H9 (cell line): ENCODE measurements around the gene EIF2S3. TPM values are rescaled to one million over a fixed set of nuclear protein-coding genes. Genes with fewer than 3 reads are reported as not detected.

ENCODE experiments used
- DNase-seq: peaks from one replicate; pipeline ENCODE4 v3.0.0-alpha.2; 2017
- H2AFZ ChIP-seq: one replicate; pipeline ENCODE4 v1.6.1; 2013; ENCODE audit warnings: mild to moderate bottlenecking, low read length, control low read depth, moderate library complexity
- H2AK5ac ChIP-seq: 2 replicates; pipeline ENCODE4 v1.6.1; 2013; ENCODE audit warnings: low read length, control low read depth, mixed read lengths; ENCODE audit not compliant: insufficient read length
- H2BK120ac ChIP-seq: one replicate; pipeline ENCODE4 v1.6.1; 2013; ENCODE audit warnings: low read depth, mild to moderate bottlenecking, low read length, control low read depth, inconsistent platforms; ENCODE audit not compliant: poor library complexity, severe bottlenecking
- H2BK12ac ChIP-seq: 2 replicates; pipeline ENCODE4 v1.6.1; 2013; ENCODE audit warnings: low read length, control low read depth, mixed read lengths, low read depth; ENCODE audit not compliant: insufficient read length
- H2BK15ac ChIP-seq: 2 replicates; pipeline ENCODE4 v1.6.1; 2013; ENCODE audit warnings: low read depth, low read length, control low read depth
- H2BK20ac ChIP-seq: one replicate; pipeline ENCODE4 v1.6.1; 2013; ENCODE audit warnings: low read depth, mild to moderate bottlenecking, low read length, control low read depth, inconsistent platforms; ENCODE audit not compliant: poor library complexity, severe bottlenecking
- H2BK5ac ChIP-seq: 2 replicates; pipeline ENCODE4 v1.6.1; 2013; ENCODE audit warnings: low read length, control low read depth, mixed read lengths; ENCODE audit not compliant: insufficient read length
- H3K14ac ChIP-seq: 2 replicates; pipeline ENCODE4 v1.6.1; 2013; ENCODE audit warnings: low read length, control low read depth; ENCODE audit not compliant: insufficient read depth
- H3K18ac ChIP-seq: 2 replicates; pipeline ENCODE4 v1.6.1; 2013; ENCODE audit warnings: low read depth, mild to moderate bottlenecking, mixed read lengths, low read length, control low read depth; ENCODE audit not compliant: insufficient read length
- H3K23ac ChIP-seq: 2 replicates; pipeline ENCODE4 v1.6.1; 2013; ENCODE audit warnings: low read length, control low read depth, mixed read lengths, low read depth; ENCODE audit not compliant: insufficient read length
- H3K23me2 ChIP-seq: 2 replicates; pipeline ENCODE4 v1.6.1; 2013; ENCODE audit warnings: low read depth, mild to moderate bottlenecking, mixed read lengths, low read length, control low read depth; ENCODE audit not compliant: insufficient read length, poor library complexity, severe bottlenecking
- H3K27ac ChIP-seq: 2 replicates; pipeline ENCODE4 v1.5.1; 2013; ENCODE audit warnings: low read length, control low read depth, mixed read lengths, low read depth; ENCODE audit not compliant: insufficient read length
- H3K27me3 ChIP-seq: 2 replicates; pipeline ENCODE4 v1.6.1; 2013; ENCODE audit warnings: low read length, control low read depth, inconsistent platforms; ENCODE audit not compliant: insufficient read depth
- H3K4ac ChIP-seq: 2 replicates; pipeline ENCODE4 v1.6.1; 2013; ENCODE audit warnings: low read depth, mild to moderate bottlenecking, control low read depth, inconsistent platforms, low read length, moderate library complexity
- H3K4me1 ChIP-seq: 2 replicates; pipeline ENCODE4 v1.6.1; 2013; ENCODE audit warnings: low read length, control low read depth, inconsistent platforms; ENCODE audit not compliant: insufficient read depth
- H3K4me2 ChIP-seq: 2 replicates; pipeline ENCODE4 v1.6.1; 2013; ENCODE audit warnings: low read length, control low read depth, mixed read lengths; ENCODE audit not compliant: insufficient read length, insufficient read depth
- H3K56ac ChIP-seq: 2 replicates; pipeline ENCODE4 v1.6.1; 2013; ENCODE audit warnings: low read depth, mild to moderate bottlenecking, mixed read lengths, low read length, control low read depth; ENCODE audit not compliant: insufficient read length
- H3K79me1 ChIP-seq: 2 replicates; pipeline ENCODE4 v1.6.1; 2013; ENCODE audit warnings: low read depth, mild to moderate bottlenecking, moderate library complexity, low read length, control low read depth, inconsistent platforms; ENCODE audit not compliant: insufficient read depth, poor library complexity, severe bottlenecking
- H3K79me2 ChIP-seq: 2 replicates; pipeline ENCODE4 v1.6.1; 2013; ENCODE audit warnings: low read length, control low read depth, inconsistent platforms; ENCODE audit not compliant: insufficient read depth
- H3K9ac ChIP-seq: 2 replicates; pipeline ENCODE4 v1.6.1; 2013; ENCODE audit warnings: low read length, control low read depth, mixed read lengths; ENCODE audit not compliant: insufficient read length; ENCODE audit errors: extremely low read depth
- H3K9me3 ChIP-seq: one replicate; pipeline ENCODE4 v1.6.1; 2013; ENCODE audit warnings: low read depth, low read length, inconsistent platforms; ENCODE audit not compliant: control insufficient read depth
- H3T11ph ChIP-seq: one replicate; pipeline ENCODE4 v1.6.1; 2013; ENCODE audit warnings: mild to moderate bottlenecking, low read length, control low read depth, inconsistent platforms
- H4K20me1 ChIP-seq: one replicate; pipeline ENCODE4 v1.6.1; 2013; ENCODE audit not compliant: control insufficient read depth, insufficient read length, insufficient read depth
- H4K5ac ChIP-seq: 2 replicates; pipeline ENCODE4 v1.6.1; 2013; ENCODE audit warnings: low read depth, mild to moderate bottlenecking, mixed read lengths, low read length, control low read depth; ENCODE audit not compliant: insufficient read length
- H4K8ac ChIP-seq: replicated peaks from 2 replicates; pipeline ENCODE4 v1.6.1; 2013; ENCODE audit warnings: low read length, control low read depth, mixed read lengths, low read depth; ENCODE audit not compliant: insufficient read length
- H4K91ac ChIP-seq: 2 replicates; pipeline ENCODE4 v1.6.1; 2013; ENCODE audit warnings: low read depth, mild to moderate bottlenecking, moderate library complexity, mixed read lengths, low read length, control low read depth; ENCODE audit not compliant: insufficient read length
- H3K27ac Mint-ChIP-seq, 3 experiments: 2 replicates in 2 of 3; 3 replicates in 1 of 3; pipeline ENCODE4 v1.8.0; 2020 to 2021; ENCODE audit warnings: mixed read lengths in 3 of 3, mild to moderate bottlenecking in 1 of 3, moderate library complexity in 1 of 3
- H3K27me3 Mint-ChIP-seq: 2 replicates; pipeline ENCODE4 v1.8.0; 2021; ENCODE audit warnings: low read depth, mild to moderate bottlenecking, moderate library complexity, mixed read lengths
- H3K36me3 Mint-ChIP-seq, 3 experiments: 2 replicates in 2 of 3; 3 replicates in 1 of 3; pipeline ENCODE4 v1.8.0; 2020 to 2021; ENCODE audit warnings: low read depth in 3 of 3, mixed read lengths in 3 of 3; ENCODE audit not compliant: insufficient read depth in 1 of 3
- H3K4me1 Mint-ChIP-seq, 2 experiments: 2 replicates each; pipeline ENCODE4 v1.8.0; 2020; ENCODE audit warnings: mixed read lengths in 2 of 2
- H3K4me3 Mint-ChIP-seq, 2 experiments: 2 replicates in 1 of 2; 3 replicates in 1 of 2; pipeline ENCODE4 v1.8.0; 2020 to 2021; ENCODE audit warnings: mild to moderate bottlenecking in 2 of 2, mixed read lengths in 2 of 2, moderate library complexity in 1 of 2
- H3K9me3 Mint-ChIP-seq, 2 experiments: 2 replicates in 1 of 2; 3 replicates in 1 of 2; pipeline ENCODE4 v1.8.0; 2020; ENCODE audit warnings: mild to moderate bottlenecking in 2 of 2, mixed read lengths in 2 of 2, moderate library complexity in 1 of 2
- WGBS: extraction: QIAGEN DNeasy Blood & Tissue Kit; methylation state at CpG from one replicate; pipeline ENCODE4 v1.1.7; 2013; ENCODE audit warnings: missing lambda C conversion rate, low lambda C conversion rate, mixed read lengths; ENCODE audit not compliant: insufficient read length; ENCODE audit errors: extremely low coverage; 5-methylcytosine and 5-hydroxymethylcytosine counted together
- total RNA-seq: library from RNA; stranded (reverse); gene quantifications from 2 replicates; pipeline ENCODE4 v1.2.1, GENCODE V29; 2021
- TF ChIP-seq, protein P1 (sequence below): fragments of 200-600 bp; sonication (generic); conservative IDR thresholded peaks from 3 replicates; pipeline ENCODE4 v1.8.0; 2021; ENCODE audit warnings: antibody characterized with exemption, mild to moderate bottlenecking

EIF2S3 gene
- total RNA-seq, 1 experiment from 2014 or later, result 598 TPM

DNA sequence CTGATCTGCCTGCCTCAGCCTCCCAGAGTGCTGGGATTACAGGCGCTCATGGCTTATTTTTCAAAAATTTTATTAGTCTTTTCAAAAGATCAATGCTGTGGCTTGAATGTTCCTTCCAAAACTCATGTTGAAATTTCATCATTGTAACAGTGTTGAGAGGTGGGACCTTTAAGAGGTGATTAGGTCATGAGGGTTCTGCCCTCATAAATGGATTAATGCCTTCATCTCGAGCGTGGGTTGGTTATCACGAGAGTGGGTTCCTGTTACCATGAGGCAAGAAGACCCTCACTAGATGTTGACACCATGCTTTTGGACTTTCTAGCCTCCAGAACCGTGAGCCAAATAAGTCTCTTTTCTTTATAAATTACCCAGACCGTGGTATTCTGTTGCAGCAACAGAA lies 30.3 kb downstream of the EIF2S3 start:
- Mint-ChIP-seq H3K4me3 (no peak overlapping the region), H3K36me3 (no peaks in the 10 kb centered on the region), H3K9me3 (no peaks in the 10 kb centered on the region), H3K4me1 (peaks cover 0 to 8% of the 10 kb centered on the region in 2 experiments; a peak in 2 of 4 replicates), H3K27me3 (no peaks in the 10 kb centered on the region), H3K27ac (no peak overlapping the region)
- Histone ChIP-seq H3K27me3 (no peaks in the 10 kb centered on the region), H2BK120ac (no peak overlapping the region), H3K4me1 (no peaks in the 10 kb centered on the region; the same call in 1 of the 2 replicates), H3K18ac (no peak overlapping the region), H2AFZ (no peak overlapping the region), H3K79me1 (no peaks in the 10 kb centered on the region), H2BK12ac (no peak overlapping the region), H3K9me3 (no peaks in the 10 kb centered on the region), H3K23ac (no peak overlapping the region), H2BK15ac (no peak overlapping the region), H3K14ac (no peak overlapping the region), H3K4ac (no peak overlapping the region), H4K5ac (no peak overlapping the region), H2AK5ac (no peak overlapping the region), H2BK20ac (no peak overlapping the region), H3K79me2 (no peaks in the 10 kb centered on the region), H3K4me2 (no peak overlapping the region), H4K20me1 (no peaks in the 10 kb centered on the region), H3K27ac (no peak overlapping the region), H2BK5ac (no peak overlapping the region), H4K8ac (no peak overlapping the region), H4K91ac (no peak overlapping the region), H3T11ph (no peak overlapping the region), H3K23me2 (no peaks in the 10 kb centered on the region), H3K56ac (no peak overlapping the region), H3K9ac (no peak overlapping the region)
- TF ChIP-seq, protein P1, sequence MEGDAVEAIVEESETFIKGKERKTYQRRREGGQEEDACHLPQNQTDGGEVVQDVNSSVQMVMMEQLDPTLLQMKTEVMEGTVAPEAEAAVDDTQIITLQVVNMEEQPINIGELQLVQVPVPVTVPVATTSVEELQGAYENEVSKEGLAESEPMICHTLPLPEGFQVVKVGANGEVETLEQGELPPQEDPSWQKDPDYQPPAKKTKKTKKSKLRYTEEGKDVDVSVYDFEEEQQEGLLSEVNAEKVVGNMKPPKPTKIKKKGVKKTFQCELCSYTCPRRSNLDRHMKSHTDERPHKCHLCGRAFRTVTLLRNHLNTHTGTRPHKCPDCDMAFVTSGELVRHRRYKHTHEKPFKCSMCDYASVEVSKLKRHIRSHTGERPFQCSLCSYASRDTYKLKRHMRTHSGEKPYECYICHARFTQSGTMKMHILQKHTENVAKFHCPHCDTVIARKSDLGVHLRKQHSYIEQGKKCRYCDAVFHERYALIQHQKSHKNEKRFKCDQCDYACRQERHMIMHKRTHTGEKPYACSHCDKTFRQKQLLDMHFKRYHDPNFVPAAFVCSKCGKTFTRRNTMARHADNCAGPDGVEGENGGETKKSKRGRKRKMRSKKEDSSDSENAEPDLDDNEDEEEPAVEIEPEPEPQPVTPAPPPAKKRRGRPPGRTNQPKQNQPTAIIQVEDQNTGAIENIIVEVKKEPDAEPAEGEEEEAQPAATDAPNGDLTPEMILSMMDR, result no peak
- no CpG with 5 or more reads among the region's 6 CpGs for WGBS
- DNase-seq, result no peak
